SK-N-MC (cell line): ENCODE measurements around the gene PPP2R3B.

Source experiments
- DNase-seq: peaks from one replicate; pipeline ENCODE4 v3.0.0-alpha.2; 2011; ENCODE audit warnings: low read depth, low spot score
- H3K27ac ChIP-seq: fragments of 200-600 bp; sonication (generic); 2 replicates; pipeline ENCODE4 v1.5.1; 2016; ENCODE audit warnings: mixed run types
- H3K36me3 ChIP-seq: fragments of 200-600 bp; sonication (generic); 2 replicates; pipeline ENCODE4 v1.6.1; 2017; ENCODE audit warnings: antibody characterized with exemption, low read length, mixed read lengths; ENCODE audit not compliant: insufficient read depth
- H3K4me3 ChIP-seq: fragments of 200-600 bp; sonication (generic); 2 replicates; pipeline ENCODE4 v1.5.1; 2016
- H3K9ac ChIP-seq: fragments of 200-600 bp; sonication (generic); 2 replicates; pipeline ENCODE4 v1.8.0; 2017; ENCODE audit warnings: mixed run types, mixed read lengths; ENCODE audit not compliant: insufficient read length
- H3K9me3 ChIP-seq: fragments of 200-600 bp; sonication (generic); 2 replicates; pipeline ENCODE4 v1.6.1; 2017; ENCODE audit warnings: low read depth, mild to moderate bottlenecking, antibody characterized with exemption, low read length, moderate library complexity, mixed read lengths
- EZH2 ChIP-seq: fragments of 200-600 bp; sonication (generic); IDR thresholded peaks from one replicate; pipeline ENCODE4 v1.6.1; 2017; ENCODE audit warnings: antibody characterized with exemption
- FOXP2 ChIP-seq: optimal IDR thresholded peaks from 2 replicates; pipeline ENCODE3; 2011; ENCODE audit warnings: mild to moderate bottlenecking, moderate library complexity; ENCODE audit not compliant: insufficient read depth; ENCODE audit errors: extremely low read length, control extremely low read depth
- POLR2AphosphoS5 ChIP-seq: IDR thresholded peaks from 2 replicates; pipeline ENCODE4 v1.6.1; 2012; ENCODE audit warnings: mild to moderate bottlenecking, low read depth, low read length, borderline replicate concordance

Gene PPP2R3B

GRCh38 chrX:369563-370101, 17.1 kb downstream of the PPP2R3B start:
- H3K9ac ChIP-seq, result no peak overlapping the region
- H3K9me3 ChIP-seq, result no peaks in the 10 kb centered on the region
- no peak for TF ChIP-seq FOXP2
- no peak for TF ChIP-seq POLR2AphosphoS5
- no peak for TF ChIP-seq EZH2
- H3K27ac ChIP-seq, result no peak overlapping the region
- H3K4me3 ChIP-seq, result no peak overlapping the region
- H3K36me3 ChIP-seq, result no peaks in the 10 kb centered on the region
- no peak for DNase-seq

GRCh38 chrX:368811-369562, 17.7 kb downstream of the PPP2R3B start:
- peak overlapping the region; percentile 36 for H3K27ac ChIP-seq

GRCh38 chrX:367866-368265, 18.8 kb downstream of the PPP2R3B start:
- Histone ChIP-seq H3K27ac (no peak overlapping the region), H3K9me3 (no peaks in the 10 kb centered on the region)
- DNase-seq, result no peak

More at GRCh38 chrX:368811-369562, 17.7 kb downstream of the PPP2R3B start:
- H3K4me3 ChIP-seq, result no peak overlapping the region
- H3K9me3 ChIP-seq, result no peaks in the 10 kb centered on the region
- no peak overlapping the region for H3K9ac ChIP-seq
- no peaks in the 10 kb centered on the region for H3K36me3 ChIP-seq
- TF ChIP-seq EZH2 (no peak), FOXP2 (no peak), POLR2AphosphoS5 (no peak)
- no peak for DNase-seq

DNA sequence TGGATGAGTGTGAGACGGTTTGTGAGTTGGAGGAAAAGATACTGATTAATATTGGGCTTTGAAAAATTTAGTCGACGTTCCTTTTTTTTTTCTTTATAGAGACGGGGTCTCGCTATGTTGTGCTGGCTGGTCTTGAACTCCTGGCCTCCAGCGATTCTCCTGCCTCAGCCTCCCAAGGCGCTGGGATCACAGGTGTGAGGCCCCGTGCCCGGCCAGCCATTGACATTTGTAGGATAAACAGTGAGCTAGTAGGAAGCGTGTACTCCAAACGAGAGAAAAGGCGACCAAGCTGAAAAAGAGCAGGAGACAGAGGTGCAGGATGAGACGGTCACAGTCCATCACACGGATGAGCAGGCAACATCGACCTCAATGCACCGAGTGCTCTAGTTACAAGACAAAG, 19.4 kb downstream of the PPP2R3B start:
- Histone ChIP-seq H3K9me3 (no peaks in the 10 kb centered on the region), H3K9ac (no peak overlapping the region), H3K27ac (no peak overlapping the region), H3K4me3 (no peak overlapping the region), H3K36me3 (no peaks in the 10 kb centered on the region)
- no peak for DNase-seq
- no peak for TF ChIP-seq FOXP2
- no peak for TF ChIP-seq POLR2AphosphoS5
- TF ChIP-seq EZH2, result no peak

More at GRCh38 chrX:367866-368265, 18.8 kb downstream of the PPP2R3B start:
- Histone ChIP-seq H3K4me3 (no peak overlapping the region), H3K9ac (no peak overlapping the region), H3K36me3 (no peaks in the 10 kb centered on the region)
- TF ChIP-seq EZH2 (no peak), FOXP2 (no peak), POLR2AphosphoS5 (no peak)

DNA sequence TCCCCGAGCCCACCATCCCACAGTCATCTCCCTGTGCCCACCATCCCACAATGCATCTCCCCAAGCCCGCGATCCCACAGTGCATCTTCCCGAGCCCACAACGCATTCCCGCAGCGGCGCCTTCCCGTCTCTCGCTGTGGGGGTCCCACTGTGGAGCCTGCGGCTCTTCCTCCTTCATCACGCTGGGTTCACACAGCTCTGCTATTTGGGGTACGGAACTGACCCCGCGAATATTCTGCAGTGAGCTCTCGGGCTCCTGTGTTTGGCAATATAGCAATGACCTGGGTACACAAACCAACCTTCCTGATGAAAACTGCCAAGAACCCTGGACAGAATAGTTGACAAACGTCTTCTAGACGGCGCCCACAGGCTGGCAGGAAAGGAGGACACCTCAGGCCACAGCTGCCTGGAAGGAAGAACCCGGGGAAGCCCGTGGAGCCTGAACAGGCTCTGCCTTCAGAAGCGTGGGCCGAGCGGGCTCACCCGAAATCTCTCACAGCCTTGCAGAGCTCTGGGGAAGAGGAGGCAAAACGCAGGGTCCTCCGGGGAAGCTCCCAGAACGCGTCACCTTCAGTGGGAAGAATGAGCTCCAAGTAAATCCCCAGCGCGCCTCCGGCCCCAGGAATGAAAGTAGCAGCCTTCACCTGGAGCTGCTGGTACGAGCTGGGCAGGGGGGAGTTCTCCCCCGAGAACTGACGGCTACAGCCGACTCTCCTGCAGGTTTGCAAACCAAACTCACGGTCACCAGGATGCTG, 22.9 kb downstream of the PPP2R3B start:
- no peak overlapping the region for H3K4me3 ChIP-seq
- TF ChIP-seq FOXP2 (no peak), POLR2AphosphoS5 (no peak), EZH2 (no peak)

GRCh38 chrX:362937-363620, 23.6 kb downstream of the PPP2R3B start:
- peaks cover 15% of the 10 kb centered on the region for H3K36me3 ChIP-seq
- no peak overlapping the region for H3K4me3 ChIP-seq
- no peaks in the 10 kb centered on the region for H3K9me3 ChIP-seq
- H3K27ac ChIP-seq, result no peak overlapping the region
- no peak for DNase-seq
- TF ChIP-seq FOXP2 (no peak), EZH2 (no peak), POLR2AphosphoS5 (no peak)
- no peak overlapping the region for H3K9ac ChIP-seq

More for the DNA sequence above, 22.9 kb downstream of the PPP2R3B start:
- no peak overlapping the region for H3K9ac ChIP-seq
- H3K36me3 ChIP-seq, result peaks cover 15% of the 10 kb centered on the region
- no peaks in the 10 kb centered on the region for H3K9me3 ChIP-seq
- H3K27ac ChIP-seq, result no peak overlapping the region
- no peak for DNase-seq

DNA sequence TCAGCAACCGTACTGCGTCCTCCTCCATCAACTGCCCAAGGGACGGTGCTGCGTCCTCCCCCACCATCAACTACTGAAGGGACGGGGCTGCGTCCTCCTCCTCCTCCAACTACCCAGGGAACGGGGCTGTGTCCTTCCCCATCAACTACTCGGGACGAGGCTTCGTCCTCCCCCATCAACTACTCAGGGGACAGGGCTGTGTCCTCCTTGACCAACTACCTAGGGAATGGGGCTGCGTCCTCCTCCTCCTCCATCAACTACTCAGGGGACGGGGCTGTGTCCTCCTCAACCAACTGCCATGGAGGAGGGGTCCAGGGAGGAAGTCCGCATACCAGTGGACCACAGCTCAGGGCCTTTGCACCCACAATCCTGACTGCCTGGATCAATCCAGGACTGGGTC, 24.4 kb downstream of the PPP2R3B start:
- Histone ChIP-seq H3K27ac (no peak overlapping the region), H3K9me3 (no peaks in the 10 kb centered on the region), H3K36me3 (peaks cover 15% of the 10 kb centered on the region), H3K4me3 (no peak overlapping the region), H3K9ac (no peak overlapping the region)
- DNase-seq, result no peak
- TF ChIP-seq EZH2 (no peak), POLR2AphosphoS5 (no peak), FOXP2 (no peak)
